Stimulated activated effector memory CD8-positive, alpha-beta T cell treated with anti-CD3 and anti-CD28 coated beads, Interleukin-12 subunit alpha, Interleukin-12 subunit beta, amount 100 ng/mL, for 72 hours (primary cell): ENCODE results near the gene ATP5MK.
A peak's percentile ranks its signal among the peaks of the same experiment; 100 is the strongest.
"Not testable (repeated sequence)": the region's sequence is repeated elsewhere in the genome, so short reads cannot be mapped to it uniquely, and the experiment has no call there.

ENCODE experiments used
- ATAC-seq: fragments of 150-1000 bp; cut with Tn5 transposase; 2 replicates; pipeline ENCODE4 v1.10.0; 2021
- DNase-seq, 2 donors: peaks; one replicate each; pipeline ENCODE4 v3.0.0; 2021 to 2022; ENCODE audit warnings: low spot score in 2 of 2
- H3K27ac Mint-ChIP-seq: one replicate; pipeline ENCODE4 v1.8.0; 2022; ENCODE audit warnings: mild to moderate bottlenecking, mixed read lengths
- H3K36me3 Mint-ChIP-seq: one replicate; pipeline ENCODE4 v1.8.0; 2022; ENCODE audit warnings: mild to moderate bottlenecking, mixed read lengths
- H3K4me1 Mint-ChIP-seq: one replicate; pipeline ENCODE4 v1.8.0; 2022; ENCODE audit warnings: mixed read lengths
- H3K4me3 Mint-ChIP-seq: one replicate; pipeline ENCODE4 v1.8.0; 2022; ENCODE audit warnings: mild to moderate bottlenecking, mixed read lengths
- H3K9me3 Mint-ChIP-seq: one replicate; pipeline ENCODE4 v1.8.0; 2022; ENCODE audit warnings: mixed read lengths

The ATP5MK gene

GRCh38 chr10:103359493-103359892 is 36.8 kb downstream of the ATP5MK start:
- not testable (repeated sequence) for H3K36me3 Mint-ChIP-seq, H3K4me1 Mint-ChIP-seq, DNase-seq, H3K4me3 Mint-ChIP-seq, ATAC-seq, H3K27ac Mint-ChIP-seq, H3K9me3 Mint-ChIP-seq

GRCh38 chr10:103355906-103356599 is 40.2 kb downstream of the ATP5MK start:
- no peak overlapping the region for H3K4me3 Mint-ChIP-seq
- peaks cover 5% of the 10 kb centered on the region for H3K36me3 Mint-ChIP-seq
- ATAC-seq (no peak), DNase-seq (no peak)
- H3K9me3 Mint-ChIP-seq: no peaks in the 10 kb centered on the region
- peak overlapping the region; percentile 37 for H3K27ac Mint-ChIP-seq
- no peaks in the 10 kb centered on the region for H3K4me1 Mint-ChIP-seq

- H3K36me3 Mint-ChIP-seq: peaks cover 12% of the 10 kb centered on the region
- not testable (repeated sequence) for H3K4me3 Mint-ChIP-seq, H3K27ac Mint-ChIP-seq, H3K9me3 Mint-ChIP-seq, DNase-seq, ATAC-seq, H3K4me1 Mint-ChIP-seq
Observed at GRCh38 chr10:103354567-103354966, 41.7 kb downstream of the ATP5MK start.

- no peak for ATAC-seq
- Mint-ChIP-seq H3K4me3 (no peak overlapping the region), H3K27ac (no peak overlapping the region)
Observed at GRCh38 chr10:103353281-103353680, 43.0 kb downstream of the ATP5MK start.

GRCh38 chr10:103350517-103351260 is 45.6 kb downstream of the ATP5MK start, which contains the start of gene PCGF6:
TSS of gene PCGF6 (minus strand) at chr10:103351140. CDS start at chr10:103351066, 74 bp downstream.
- ATAC-seq: peak; percentile 88
- DNase-seq: peak; percentile 73 to 92
- Mint-ChIP-seq H3K36me3 (peaks cover 41% of the 10 kb centered on the region), H3K4me1 (no peaks in the 10 kb centered on the region), H3K27ac (peak within 1 kb of the TSS; percentile 95), H3K4me3 (peak within 1 kb of the TSS; percentile 87), H3K9me3 (no peaks in the 10 kb centered on the region)

More at GRCh38 chr10:103353281-103353680, 43.0 kb downstream of the ATP5MK start:
- no peaks in the 10 kb centered on the region for H3K9me3 Mint-ChIP-seq
- no peak for DNase-seq
- H3K36me3 Mint-ChIP-seq: peaks cover 15% of the 10 kb centered on the region
- H3K4me1 Mint-ChIP-seq: no peaks in the 10 kb centered on the region

GRCh38 chr10:103350175-103350516 is 46.1 kb downstream of the ATP5MK start:
- Mint-ChIP-seq H3K9me3 (no peaks in the 10 kb centered on the region), H3K27ac (peak overlapping the region; percentile 95)
- no peak for ATAC-seq

More at GRCh38 chr10:103350175-103350516, 46.1 kb downstream of the ATP5MK start:
- H3K36me3 Mint-ChIP-seq: peaks cover 47% of the 10 kb centered on the region
- peak overlapping the region; percentile 87 for H3K4me3 Mint-ChIP-seq
- no peak for DNase-seq
- no peaks in the 10 kb centered on the region for H3K4me1 Mint-ChIP-seq
